HepG2 (cell line): ENCODE measurements around the gene KRTAP17-1. TPM values are rescaled to one million over a fixed set of nuclear protein-coding genes. Genes with fewer than 3 reads are reported as not detected.

Experiments
- ATAC-seq: fragments of 200-7000 bp; cut with Tn5 transposase; 3 replicates; pipeline ENCODE4 v1.9.1; 2020; ENCODE audit warnings: mild to moderate bottlenecking, moderate library complexity
- BruUV-seq: library from RNA; stranded (reverse); fragments of 400-500 nt; replicated peaks from 2 replicates; lab custom pipeline; 2021; lab: Mats Ljungman, UMichigan
- CTCF ChIA-PET: fragments of 300-600 bp; formaldehyde crosslinking; extraction: SDS; loops from one replicate; lab custom pipeline; 2021; ENCODE audit warnings: low total read pairs, inconsistent platforms, low intra/inter-chr PET ratio; lab: Yijun Ruan, JAX
- POLR2A ChIA-PET: fragments of 350-600 bp; sonication (Branson Sonifier 250); formaldehyde crosslinking; loops from one replicate; lab custom pipeline; 2020; ENCODE audit warnings: antibody characterized with exemption, inconsistent platforms; lab: Yijun Ruan, JAX
- DNase-seq: peaks from one replicate; pipeline ENCODE4 v3.0.0-alpha.2; 2015; ENCODE audit warnings: low spot score
- FAIRE-seq: peaks from 3 replicates; lab custom pipeline; 2011; peaks lifted over from hg19 to GRCh38; lab: Jason Lieb, UNC
- H2AFZ ChIP-seq: one replicate; pipeline ENCODE4 v1.6.1; 2011; ENCODE audit warnings: low read length, inconsistent platforms
- H3K27ac ChIP-seq: fragments of 300-600 bp; 3 replicates; pipeline ENCODE4 v1.8.0; 2011; ENCODE audit warnings: mixed run types, mild to moderate bottlenecking, mixed read lengths, low read length, inconsistent platforms; ENCODE audit not compliant: insufficient read depth; ENCODE audit errors: extremely low read length
- H3K27me3 ChIP-seq, 2 experiments: fragments of 200-600 bp in 1 of 2; 2 replicates in 1 of 2; 3 replicates in 1 of 2; pipeline versions ENCODE4 v1.6.0 to v1.8.0; 2011; ENCODE audit warnings: low read length in 2 of 2, mild to moderate bottlenecking in 2 of 2, moderate library complexity in 2 of 2, inconsistent platforms in 1 of 2; ENCODE audit not compliant: insufficient read depth in 2 of 2, control insufficient read depth in 1 of 2
- H3K36me3 ChIP-seq, 2 experiments: fragments of 200-600 bp in 1 of 2; replicated peaks in 1 of 2; 2 replicates in 1 of 2; 3 replicates in 1 of 2; pipeline versions ENCODE4 v1.5.1 to v1.8.0; 2011; ENCODE audit warnings: low read length in 2 of 2, inconsistent platforms in 1 of 2; ENCODE audit not compliant: insufficient read depth in 2 of 2, control insufficient read depth in 1 of 2
- H3K4me1 ChIP-seq: 2 replicates; pipeline ENCODE4 v1.5.1; 2012; ENCODE audit warnings: low read length, inconsistent platforms; ENCODE audit not compliant: insufficient read depth
- H3K4me2 ChIP-seq: 2 replicates; pipeline ENCODE4 v1.6.0; 2011; ENCODE audit warnings: low read depth, low read length, inconsistent platforms
- H3K4me3 ChIP-seq, 3 experiments: fragments of 200-600 bp in 1 of 3; sonication (generic), shearing (Covaris generic) in 1 of 3; replicated peaks in 1 of 3; 2 replicates each; pipeline ENCODE4 v1.5.1; 2011 to 2016; ENCODE audit warnings: low read length in 3 of 3, inconsistent platforms in 2 of 3, low read depth in 2 of 3, mild to moderate bottlenecking in 2 of 3, control low read depth in 1 of 3, mixed read lengths in 1 of 3; ENCODE audit not compliant: insufficient read depth in 1 of 3
- H3K79me2 ChIP-seq: one replicate; pipeline ENCODE4 v1.6.1; 2011; ENCODE audit warnings: low read length, inconsistent platforms; ENCODE audit not compliant: insufficient read depth
- H3K9ac ChIP-seq: 2 replicates; pipeline ENCODE4 v1.6.0; 2011; ENCODE audit warnings: mild to moderate bottlenecking, low read depth, low read length, inconsistent platforms; ENCODE audit not compliant: insufficient read depth
- H3K9me3 ChIP-seq: 2 replicates; pipeline ENCODE4 v1.5.1; 2012; ENCODE audit warnings: mild to moderate bottlenecking, low read length
- H4K20me1 ChIP-seq: 2 replicates; pipeline ENCODE4 v1.6.0; 2011; ENCODE audit warnings: inconsistent platforms, mild to moderate bottlenecking, low read length, moderate library complexity; ENCODE audit not compliant: insufficient read depth
- ATF1 ChIP-seq: IDR thresholded peaks from 2 replicates; pipeline ENCODE4 v1.6.1; 2016; ENCODE audit warnings: mild to moderate bottlenecking, control low read depth
- HIVEP1 ChIP-seq: sonication (generic); formaldehyde crosslinking; IDR thresholded peaks from 2 replicates; pipeline ENCODE4 v1.4.0; 2020; ENCODE audit warnings: mild to moderate bottlenecking, missing genetic modification reagents
- KLF9 ChIP-seq: IDR thresholded peaks from 2 replicates; pipeline ENCODE4 v1.6.1; 2016; ENCODE audit warnings: low read depth
- KMT2A ChIP-seq: sonication (generic); formaldehyde crosslinking; IDR thresholded peaks from 2 replicates; pipeline ENCODE4 v1.4.0; 2020; ENCODE audit warnings: missing genetic modification reagents
- NFE2L2 ChIP-seq: fragments of 150-350 bp; IDR thresholded peaks from 2 replicates; pipeline ENCODE4 v1.6.1; 2014; ENCODE audit warnings: low read length
- NFRKB ChIP-seq: fragments of 450-650 bp; IDR thresholded peaks from 2 replicates; pipeline ENCODE4 v1.6.1; 2017
- NFYB ChIP-seq: sonication (generic); formaldehyde crosslinking; IDR thresholded peaks from 2 replicates; pipeline ENCODE4 v1.4.0; 2020; ENCODE audit warnings: missing genetic modification reagents
- NPAS2 ChIP-seq: sonication (generic); formaldehyde crosslinking; IDR thresholded peaks from 2 replicates; pipeline ENCODE4 v1.8.0; 2022; ENCODE audit warnings: mild to moderate bottlenecking, missing genetic modification reagents, borderline replicate concordance
- PRPF4 ChIP-seq: fragments of 200-400 bp; formaldehyde crosslinking; IDR thresholded peaks from 2 replicates; pipeline ENCODE4 v1.6.1; 2016; ENCODE audit warnings: low read length, low read depth; ENCODE audit not compliant: poor library complexity, severe bottlenecking
- SMARCE1 ChIP-seq: fragments of 450-650 bp; IDR thresholded peaks from 2 replicates; pipeline ENCODE4 v1.6.1; 2017; ENCODE audit warnings: borderline replicate concordance
- TEF ChIP-seq: sonication (generic); formaldehyde crosslinking; IDR thresholded peaks from 2 replicates; pipeline ENCODE4 v1.5.0; 2020; ENCODE audit warnings: missing genetic modification reagents
- ZNF235 ChIP-seq: sonication (generic); formaldehyde crosslinking; IDR thresholded peaks from 2 replicates; pipeline ENCODE4 v1.8.1; 2023; ENCODE audit warnings: mild to moderate bottlenecking, missing genetic modification reagents, borderline replicate concordance
- ZNF737 ChIP-seq: sonication (generic); formaldehyde crosslinking; IDR thresholded peaks from 2 replicates; pipeline ENCODE4 v1.5.0; 2020; ENCODE audit warnings: missing genetic modification reagents, mild to moderate bottlenecking, borderline replicate concordance
- ZNF772 ChIP-seq: sonication (generic); formaldehyde crosslinking; IDR thresholded peaks from 2 replicates; pipeline ENCODE4 v1.5.0; 2020; ENCODE audit warnings: mild to moderate bottlenecking, missing genetic modification reagents
- WGBS: methylation state at CpG from one replicate; pipeline ENCODE4 v1.1.6; 2017; ENCODE audit warnings: low lambda C conversion rate; 5-methylcytosine and 5-hydroxymethylcytosine counted together
- in situ Hi-C: cut with HindIII; loops from 2 replicates; pipeline ENCODE4 v1.10.0; 2017; ENCODE audit warnings: low pct_unique_long_range_greater_than_20kb; ENCODE audit not compliant: extremely low pct_ligation_motif_present
- intact Hi-C: fragments of 100-400 bp; cut with micrococcal nuclease; formaldehyde crosslinking; loops from one replicate; pipeline ENCODE4 v1.10.0; 2022; ENCODE audit not compliant: unreplicated experiment
- polyA plus RNA-seq, 8 experiments: library from polyadenylated mRNA; depleted of rRNA in 3 of 8; stranded (reverse) in 7 of 8; unstranded in 1 of 8; fragments of >200 nt; fragmentation: Illumina TruSeq in 4 of 8; extraction: Trizol in 4 of 8; gene quantifications; 2 replicates each; pipeline versions ENCODE4 v1.2.1 to v1.2.3, GENCODE V29; 2011 to 2016; ENCODE audit warnings: low read depth in 4 of 8, missing spikeins in 1 of 8, mixed read lengths in 1 of 8; ENCODE audit not compliant: insufficient read depth in 1 of 8
- total RNA-seq, 5 experiments: library from RNA; depleted of rRNA; stranded (reverse); fragments of >200 nt; fragmentation: Illumina TruSeq; extraction: Trizol; gene quantifications; 2 replicates each; pipeline ENCODE4 v1.2.3, GENCODE V29; 2016; ENCODE audit warnings: low read depth in 1 of 5

KRTAP17-1 gene
- total and polyA plus RNA-seq, 2 of the 13 experiments (the other 11 are each of a cell fraction or from before 2014, with no cell fraction given): not detected

GRCh38 chr17:41335747-41336146, 20.2 kb upstream of the KRTAP17-1 start:
- H3K36me3 ChIP-seq: no peaks in the 10 kb centered on the region
- ChIA-PET POLR2A (no interaction called here), CTCF (no interaction called here)
- H3K9ac ChIP-seq: no peak overlapping the region
- H3K4me3 ChIP-seq: no peak overlapping the region
- H4K20me1 ChIP-seq: no peaks in the 10 kb centered on the region
- no peak overlapping the region for H3K27ac ChIP-seq
- in situ Hi-C loops (no loop called here), intact Hi-C loops (no loop called here)
- no peaks in the 10 kb centered on the region for H3K79me2 ChIP-seq
- WGBS: 29% methylated on average over 1 of the region's 1 CpG
- H3K27me3 ChIP-seq: peaks cover 0 to 13% of the 10 kb centered on the region in 2 experiments; a peak in 3 of 5 replicates
- DNase-seq: no peak
- no peaks in the 10 kb centered on the region for H3K4me1 ChIP-seq
- FAIRE-seq: no peak
- TF ChIP-seq SMARCE1 (no peak), ZNF772 (CRISPR knock-in tag) (no peak), NPAS2 (no peak), NFE2L2 (no peak), ATF1 (no peak), ZNF235 (CRISPR knock-in tag) (no peak), KLF9 (CRISPR knock-in tag) (no peak), KMT2A (no peak), ZNF737 (CRISPR knock-in tag) (no peak), NFYB (no peak), NFRKB (no peak), HIVEP1 (no peak), TEF (CRISPR knock-in tag) (no peak), PRPF4 (no peak)
- H2AFZ ChIP-seq: no peak overlapping the region
- BruUV-seq: no TSS peak
- H3K9me3 ChIP-seq: no peaks in the 10 kb centered on the region
- no peak overlapping the region for H3K4me2 ChIP-seq
- ATAC-seq: no peak
